ENCODE results near the gene SLC1A5.

Gene SLC1A5

DNA sequence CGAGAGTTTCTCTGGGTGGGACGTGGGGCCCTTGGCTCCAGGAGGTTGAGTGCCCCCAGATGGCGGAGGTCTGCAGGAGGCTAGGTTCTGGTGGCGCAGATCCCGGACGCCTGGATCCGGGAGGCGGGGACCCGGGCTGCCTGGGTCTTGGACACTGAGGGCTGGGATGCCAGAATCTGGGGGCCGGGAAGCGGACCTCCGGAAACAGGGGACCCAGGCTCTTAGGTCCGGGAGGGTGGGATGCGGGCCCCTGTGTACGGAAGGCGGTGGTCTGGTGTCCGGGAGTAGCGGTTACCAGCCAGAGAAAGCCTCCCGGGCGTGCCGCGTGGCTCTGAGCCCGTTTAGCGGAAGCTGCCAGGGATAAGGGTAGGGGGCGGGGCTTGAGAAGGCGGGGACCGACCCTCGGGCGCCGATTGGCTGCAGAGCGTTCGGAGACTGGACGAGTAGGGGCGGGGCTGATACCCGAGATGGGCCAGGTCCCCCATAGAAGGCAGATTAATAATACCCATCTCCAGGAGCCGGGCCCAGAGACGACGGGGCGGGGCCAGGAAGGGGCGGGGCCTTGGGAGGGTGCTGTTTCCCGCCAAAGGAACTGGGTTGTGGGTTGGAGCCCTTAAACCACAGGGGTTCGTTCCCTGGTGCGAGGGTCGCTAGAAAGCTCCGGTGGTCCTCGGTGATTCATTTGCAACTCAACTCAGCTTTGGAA lies at the start of gene SLC1A5 (continued):
- TF ChIP-seq, protein P1, sequence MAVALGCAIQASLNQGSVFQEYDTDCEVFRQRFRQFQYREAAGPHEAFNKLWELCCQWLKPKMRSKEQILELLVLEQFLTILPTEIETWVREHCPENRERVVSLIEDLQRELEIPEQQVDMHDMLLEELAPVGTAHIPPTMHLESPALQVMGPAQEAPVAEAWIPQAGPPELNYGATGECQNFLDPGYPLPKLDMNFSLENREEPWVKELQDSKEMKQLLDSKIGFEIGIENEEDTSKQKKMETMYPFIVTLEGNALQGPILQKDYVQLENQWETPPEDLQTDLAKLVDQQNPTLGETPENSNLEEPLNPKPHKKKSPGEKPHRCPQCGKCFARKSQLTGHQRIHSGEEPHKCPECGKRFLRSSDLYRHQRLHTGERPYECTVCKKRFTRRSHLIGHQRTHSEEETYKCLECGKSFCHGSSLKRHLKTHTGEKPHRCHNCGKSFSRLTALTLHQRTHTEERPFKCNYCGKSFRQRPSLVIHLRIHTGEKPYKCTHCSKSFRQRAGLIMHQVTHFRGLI (tag by site-specific recombination; IDR thresholded peaks at IDR 0.05), result no peak
- TF ChIP-seq, protein P2, sequence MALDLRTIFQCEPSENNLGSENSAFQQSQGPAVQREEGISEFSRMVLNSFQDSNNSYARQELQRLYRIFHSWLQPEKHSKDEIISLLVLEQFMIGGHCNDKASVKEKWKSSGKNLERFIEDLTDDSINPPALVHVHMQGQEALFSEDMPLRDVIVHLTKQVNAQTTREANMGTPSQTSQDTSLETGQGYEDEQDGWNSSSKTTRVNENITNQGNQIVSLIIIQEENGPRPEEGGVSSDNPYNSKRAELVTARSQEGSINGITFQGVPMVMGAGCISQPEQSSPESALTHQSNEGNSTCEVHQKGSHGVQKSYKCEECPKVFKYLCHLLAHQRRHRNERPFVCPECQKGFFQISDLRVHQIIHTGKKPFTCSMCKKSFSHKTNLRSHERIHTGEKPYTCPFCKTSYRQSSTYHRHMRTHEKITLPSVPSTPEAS (tag by site-specific recombination; IDR thresholded peaks at IDR 0.05), result no peak
- TF ChIP-seq, protein P3, sequence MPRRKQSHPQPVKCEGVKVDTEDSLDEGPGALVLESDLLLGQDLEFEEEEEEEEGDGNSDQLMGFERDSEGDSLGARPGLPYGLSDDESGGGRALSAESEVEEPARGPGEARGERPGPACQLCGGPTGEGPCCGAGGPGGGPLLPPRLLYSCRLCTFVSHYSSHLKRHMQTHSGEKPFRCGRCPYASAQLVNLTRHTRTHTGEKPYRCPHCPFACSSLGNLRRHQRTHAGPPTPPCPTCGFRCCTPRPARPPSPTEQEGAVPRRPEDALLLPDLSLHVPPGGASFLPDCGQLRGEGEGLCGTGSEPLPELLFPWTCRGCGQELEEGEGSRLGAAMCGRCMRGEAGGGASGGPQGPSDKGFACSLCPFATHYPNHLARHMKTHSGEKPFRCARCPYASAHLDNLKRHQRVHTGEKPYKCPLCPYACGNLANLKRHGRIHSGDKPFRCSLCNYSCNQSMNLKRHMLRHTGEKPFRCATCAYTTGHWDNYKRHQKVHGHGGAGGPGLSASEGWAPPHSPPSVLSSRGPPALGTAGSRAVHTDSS (tag by site-specific recombination; IDR thresholded peaks at IDR 0.05), result peak; percentile 27; the same call in 1 of the 2 replicates
- TF ChIP-seq, protein P4, sequence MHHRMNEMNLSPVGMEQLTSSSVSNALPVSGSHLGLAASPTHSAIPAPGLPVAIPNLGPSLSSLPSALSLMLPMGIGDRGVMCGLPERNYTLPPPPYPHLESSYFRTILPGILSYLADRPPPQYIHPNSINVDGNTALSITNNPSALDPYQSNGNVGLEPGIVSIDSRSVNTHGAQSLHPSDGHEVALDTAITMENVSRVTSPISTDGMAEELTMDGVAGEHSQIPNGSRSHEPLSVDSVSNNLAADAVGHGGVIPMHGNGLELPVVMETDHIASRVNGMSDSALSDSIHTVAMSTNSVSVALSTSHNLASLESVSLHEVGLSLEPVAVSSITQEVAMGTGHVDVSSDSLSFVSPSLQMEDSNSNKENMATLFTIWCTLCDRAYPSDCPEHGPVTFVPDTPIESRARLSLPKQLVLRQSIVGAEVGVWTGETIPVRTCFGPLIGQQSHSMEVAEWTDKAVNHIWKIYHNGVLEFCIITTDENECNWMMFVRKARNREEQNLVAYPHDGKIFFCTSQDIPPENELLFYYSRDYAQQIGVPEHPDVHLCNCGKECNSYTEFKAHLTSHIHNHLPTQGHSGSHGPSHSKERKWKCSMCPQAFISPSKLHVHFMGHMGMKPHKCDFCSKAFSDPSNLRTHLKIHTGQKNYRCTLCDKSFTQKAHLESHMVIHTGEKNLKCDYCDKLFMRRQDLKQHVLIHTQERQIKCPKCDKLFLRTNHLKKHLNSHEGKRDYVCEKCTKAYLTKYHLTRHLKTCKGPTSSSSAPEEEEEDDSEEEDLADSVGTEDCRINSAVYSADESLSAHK (tag by site-specific recombination; IDR thresholded peaks at IDR 0.05), result 0 out of 2 replicates have a peak, but pooled peaks have one; percentile 19
- TF ChIP-seq YY1 (tag by site-specific recombination; IDR thresholded peaks at IDR 0.05), result no peak
- TF ChIP-seq, protein P5, sequence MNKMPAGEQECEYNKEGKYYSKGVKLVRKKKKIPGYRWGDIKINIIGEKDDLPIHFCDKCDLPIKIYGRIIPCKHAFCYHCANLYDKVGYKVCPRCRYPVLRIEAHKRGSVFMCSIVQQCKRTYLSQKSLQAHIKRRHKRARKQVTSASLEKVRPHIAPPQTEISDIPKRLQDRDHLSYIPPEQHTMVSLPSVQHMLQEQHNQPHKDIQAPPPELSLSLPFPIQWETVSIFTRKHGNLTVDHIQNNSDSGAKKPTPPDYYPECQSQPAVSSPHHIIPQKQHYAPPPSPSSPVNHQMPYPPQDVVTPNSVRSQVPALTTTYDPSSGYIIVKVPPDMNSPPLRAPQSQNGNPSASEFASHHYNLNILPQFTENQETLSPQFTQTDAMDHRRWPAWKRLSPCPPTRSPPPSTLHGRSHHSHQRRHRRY (tag by site-specific recombination; IDR thresholded peaks at IDR 0.05), result no peak
- TF ChIP-seq ZFP41 (tag by site-specific recombination; IDR thresholded peaks at IDR 0.05; ENCODE audit: borderline replicate concordance), result 0 out of 2 replicates have a peak, but pooled peaks have one; percentile 51
- TF ChIP-seq, protein P6, sequence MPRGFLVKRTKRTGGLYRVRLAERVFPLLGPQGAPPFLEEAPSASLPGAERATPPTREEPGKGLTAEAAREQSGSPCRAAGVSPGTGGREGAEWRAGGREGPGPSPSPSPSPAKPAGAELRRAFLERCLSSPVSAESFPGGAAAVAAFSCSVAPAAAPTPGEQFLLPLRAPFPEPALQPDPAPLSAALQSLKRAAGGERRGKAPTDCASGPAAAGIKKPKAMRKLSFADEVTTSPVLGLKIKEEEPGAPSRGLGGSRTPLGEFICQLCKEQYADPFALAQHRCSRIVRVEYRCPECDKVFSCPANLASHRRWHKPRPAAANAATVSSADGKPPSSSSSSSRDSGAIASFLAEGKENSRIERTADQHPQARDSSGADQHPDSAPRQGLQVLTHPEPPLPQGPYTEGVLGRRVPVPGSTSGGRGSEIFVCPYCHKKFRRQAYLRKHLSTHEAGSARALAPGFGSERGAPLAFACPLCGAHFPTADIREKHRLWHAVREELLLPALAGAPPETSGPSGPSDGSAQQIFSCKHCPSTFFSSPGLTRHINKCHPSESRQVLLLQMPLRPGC (tag by site-specific recombination; IDR thresholded peaks at IDR 0.05), result no peak
- no peak for TF ChIP-seq ZNF324 (tag by site-specific recombination; IDR thresholded peaks at IDR 0.05)
- TF ChIP-seq ZNF747 (tag by site-specific recombination; IDR thresholded peaks at IDR 0.05), result no peak
- TF ChIP-seq HOXC10 (CRISPR knock-in tag; IDR thresholded peaks at IDR 0.05), result no peak
- TF ChIP-seq ZNF423 (tag by site-specific recombination; IDR thresholded peaks at IDR 0.05), result no peak
- TF ChIP-seq, protein P7, sequence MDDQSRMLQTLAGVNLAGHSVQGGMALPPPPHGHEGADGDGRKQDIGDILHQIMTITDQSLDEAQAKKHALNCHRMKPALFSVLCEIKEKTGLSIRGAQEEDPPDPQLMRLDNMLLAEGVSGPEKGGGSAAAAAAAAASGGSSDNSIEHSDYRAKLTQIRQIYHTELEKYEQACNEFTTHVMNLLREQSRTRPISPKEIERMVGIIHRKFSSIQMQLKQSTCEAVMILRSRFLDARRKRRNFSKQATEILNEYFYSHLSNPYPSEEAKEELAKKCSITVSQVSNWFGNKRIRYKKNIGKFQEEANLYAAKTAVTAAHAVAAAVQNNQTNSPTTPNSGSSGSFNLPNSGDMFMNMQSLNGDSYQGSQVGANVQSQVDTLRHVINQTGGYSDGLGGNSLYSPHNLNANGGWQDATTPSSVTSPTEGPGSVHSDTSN (CRISPR knock-in tag; IDR thresholded peaks at IDR 0.05), result 0 out of 2 replicates have a peak, but pooled peaks have one; percentile 40
- peak; percentile 79 for TF ChIP-seq ZXDB (tag by site-specific recombination; IDR thresholded peaks at IDR 0.05)
- no peak for TF ChIP-seq MEIS1 (CRISPR knock-in tag; IDR thresholded peaks at IDR 0.05; ENCODE audit: borderline replicate concordance)
- peak; percentile 58 for TF ChIP-seq ZSCAN30 (tag by site-specific recombination; IDR thresholded peaks at IDR 0.05)
- TF ChIP-seq ZNF654 (tag by site-specific recombination; IDR thresholded peaks at IDR 0.05; ENCODE audit: low read depth), result no peak
- peak; percentile 95 for TF ChIP-seq ZNF660 (tag by site-specific recombination; IDR thresholded peaks at IDR 0.05)
- TF ChIP-seq ZNF132 (tag by site-specific recombination; IDR thresholded peaks at IDR 0.05; ENCODE audit: borderline replicate concordance), result no peak
- no peak for TF ChIP-seq ZNF433 (tag by site-specific recombination; IDR thresholded peaks at IDR 0.05; ENCODE audit: low read depth)
- TF ChIP-seq, protein P8, sequence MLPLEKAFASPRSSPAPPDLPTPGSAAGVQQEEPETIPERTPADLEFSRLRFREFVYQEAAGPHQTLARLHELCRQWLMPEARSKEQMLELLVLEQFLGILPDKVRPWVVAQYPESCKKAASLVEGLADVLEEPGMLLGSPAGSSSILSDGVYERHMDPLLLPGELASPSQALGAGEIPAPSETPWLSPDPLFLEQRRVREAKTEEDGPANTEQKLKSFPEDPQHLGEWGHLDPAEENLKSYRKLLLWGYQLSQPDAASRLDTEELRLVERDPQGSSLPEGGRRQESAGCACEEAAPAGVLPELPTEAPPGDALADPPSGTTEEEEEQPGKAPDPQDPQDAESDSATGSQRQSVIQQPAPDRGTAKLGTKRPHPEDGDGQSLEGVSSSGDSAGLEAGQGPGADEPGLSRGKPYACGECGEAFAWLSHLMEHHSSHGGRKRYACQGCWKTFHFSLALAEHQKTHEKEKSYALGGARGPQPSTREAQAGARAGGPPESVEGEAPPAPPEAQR (tag by site-specific recombination; IDR thresholded peaks at IDR 0.05), result peak; percentile 66; the same call in 1 of the 2 replicates
- TF ChIP-seq ZFHX2 (tag by site-specific recombination; conservative IDR thresholded peaks at IDR 0.05), result no peak; the same call in 1 of the 2 replicates
- peak; percentile 63; the same call in 1 of the 2 replicates for TF ChIP-seq BCL11B (tag by site-specific recombination; IDR thresholded peaks at IDR 0.05; ENCODE audit: low read depth)
- TF ChIP-seq ZNF544 (tag by site-specific recombination; IDR thresholded peaks at IDR 0.05), result no peak
- TF ChIP-seq PRDM1 (tag by site-specific recombination; IDR thresholded peaks at IDR 0.05), result no peak
- TF ChIP-seq ZSCAN23 (tag by site-specific recombination; IDR thresholded peaks at IDR 0.05), result 0 out of 2 replicates have a peak, but pooled peaks have one; percentile 21
- TF ChIP-seq FEZF1 (tag by site-specific recombination; IDR thresholded peaks at IDR 0.05), result peak; percentile 15; the same call in 1 of the 2 replicates

All from HEK293 (cell line).